Measurements from ENCODE around the gene CLDN24.

DNA sequence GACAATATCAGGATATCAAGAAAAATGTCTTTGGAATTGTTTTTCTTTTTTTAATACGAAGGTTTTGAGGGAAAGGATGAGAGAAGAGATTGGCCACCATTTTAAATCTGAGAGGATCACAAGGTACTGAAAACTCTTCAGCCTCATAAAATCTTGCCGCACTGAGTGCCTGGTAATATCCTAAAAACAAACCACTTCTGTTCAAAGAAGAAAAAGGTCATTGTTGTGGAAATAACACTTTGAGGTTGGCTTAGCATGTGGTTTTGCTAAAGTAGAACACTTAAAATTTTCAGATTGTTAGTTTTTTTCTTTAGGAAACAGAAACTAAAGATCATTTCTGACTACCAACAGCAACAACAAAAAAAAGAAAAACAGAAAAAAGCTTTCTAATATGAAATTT, 1.1 kb downstream of the CLDN24 start:
- TF ChIP-seq, protein P1, sequence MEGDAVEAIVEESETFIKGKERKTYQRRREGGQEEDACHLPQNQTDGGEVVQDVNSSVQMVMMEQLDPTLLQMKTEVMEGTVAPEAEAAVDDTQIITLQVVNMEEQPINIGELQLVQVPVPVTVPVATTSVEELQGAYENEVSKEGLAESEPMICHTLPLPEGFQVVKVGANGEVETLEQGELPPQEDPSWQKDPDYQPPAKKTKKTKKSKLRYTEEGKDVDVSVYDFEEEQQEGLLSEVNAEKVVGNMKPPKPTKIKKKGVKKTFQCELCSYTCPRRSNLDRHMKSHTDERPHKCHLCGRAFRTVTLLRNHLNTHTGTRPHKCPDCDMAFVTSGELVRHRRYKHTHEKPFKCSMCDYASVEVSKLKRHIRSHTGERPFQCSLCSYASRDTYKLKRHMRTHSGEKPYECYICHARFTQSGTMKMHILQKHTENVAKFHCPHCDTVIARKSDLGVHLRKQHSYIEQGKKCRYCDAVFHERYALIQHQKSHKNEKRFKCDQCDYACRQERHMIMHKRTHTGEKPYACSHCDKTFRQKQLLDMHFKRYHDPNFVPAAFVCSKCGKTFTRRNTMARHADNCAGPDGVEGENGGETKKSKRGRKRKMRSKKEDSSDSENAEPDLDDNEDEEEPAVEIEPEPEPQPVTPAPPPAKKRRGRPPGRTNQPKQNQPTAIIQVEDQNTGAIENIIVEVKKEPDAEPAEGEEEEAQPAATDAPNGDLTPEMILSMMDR (IDR thresholded peaks at IDR 0.05; ENCODE audit: low read length) = no peak
- no peak for TF ChIP-seq EZH2 (IDR thresholded peaks at IDR 0.05; ENCODE audit: borderline replicate concordance, low read length)

Measured in OCI-LY1 (cell line).